ENCODE results near the gene CTNND2.

DNA sequence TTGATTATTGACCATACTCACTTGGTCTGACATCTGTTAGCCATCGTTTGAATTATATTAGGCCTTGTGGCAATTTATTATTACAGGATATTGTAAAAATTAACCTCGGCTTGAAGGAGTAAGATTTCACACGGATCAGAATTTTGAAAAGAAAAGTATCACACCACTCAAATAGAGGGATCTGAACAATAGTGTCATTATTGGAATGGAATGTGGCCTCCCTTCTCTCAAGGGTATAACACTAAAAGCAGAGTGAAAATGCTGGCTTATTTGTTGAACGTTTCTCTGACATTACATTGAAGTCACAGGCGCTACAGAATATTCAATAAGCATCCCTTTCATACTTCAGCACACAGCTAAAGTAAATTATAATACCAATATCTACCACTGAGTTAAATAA lies 509.3 kb downstream of the CTNND2 start:
- TF ChIP-seq, protein P1, sequence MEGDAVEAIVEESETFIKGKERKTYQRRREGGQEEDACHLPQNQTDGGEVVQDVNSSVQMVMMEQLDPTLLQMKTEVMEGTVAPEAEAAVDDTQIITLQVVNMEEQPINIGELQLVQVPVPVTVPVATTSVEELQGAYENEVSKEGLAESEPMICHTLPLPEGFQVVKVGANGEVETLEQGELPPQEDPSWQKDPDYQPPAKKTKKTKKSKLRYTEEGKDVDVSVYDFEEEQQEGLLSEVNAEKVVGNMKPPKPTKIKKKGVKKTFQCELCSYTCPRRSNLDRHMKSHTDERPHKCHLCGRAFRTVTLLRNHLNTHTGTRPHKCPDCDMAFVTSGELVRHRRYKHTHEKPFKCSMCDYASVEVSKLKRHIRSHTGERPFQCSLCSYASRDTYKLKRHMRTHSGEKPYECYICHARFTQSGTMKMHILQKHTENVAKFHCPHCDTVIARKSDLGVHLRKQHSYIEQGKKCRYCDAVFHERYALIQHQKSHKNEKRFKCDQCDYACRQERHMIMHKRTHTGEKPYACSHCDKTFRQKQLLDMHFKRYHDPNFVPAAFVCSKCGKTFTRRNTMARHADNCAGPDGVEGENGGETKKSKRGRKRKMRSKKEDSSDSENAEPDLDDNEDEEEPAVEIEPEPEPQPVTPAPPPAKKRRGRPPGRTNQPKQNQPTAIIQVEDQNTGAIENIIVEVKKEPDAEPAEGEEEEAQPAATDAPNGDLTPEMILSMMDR (IDR thresholded peaks at IDR 0.05), result no peak
- TF ChIP-seq EZH2 (IDR thresholded peaks at IDR 0.05; ENCODE audit: borderline replicate concordance, insufficient read depth, low read depth, low read length, poor library complexity, severe bottlenecking), result no peak
